Neural cell (in vitro differentiated cells): Measurements from ENCODE around the gene CPA2. TPM values are rescaled to one million over a fixed set of nuclear protein-coding genes. Genes with fewer than 3 reads are reported as not detected.
"Not testable (repeated sequence)": the region's sequence is repeated elsewhere in the genome, so short reads cannot be mapped to it uniquely, and the experiment has no call there.

Experiments
- H2AFZ ChIP-seq: fragments of 200-600, 300-800 bp; sonication (generic), shearing (Covaris generic); 2 replicates; pipeline ENCODE4 v1.6.0; 2014; ENCODE audit warnings: low read depth, mild to moderate bottlenecking, antibody characterized with exemption, low read length, moderate library complexity
- H3F3A ChIP-seq: fragments of 200-600 bp; shearing (Covaris generic); 2 replicates; pipeline ENCODE4 v1.6.1; 2016; ENCODE audit warnings: mild to moderate bottlenecking, moderate library complexity, mixed read lengths, antibody characterized with exemption, low read length; ENCODE audit not compliant: insufficient read depth, poor library complexity, severe bottlenecking
- H3K27ac ChIP-seq: fragments of 200-600, 300-800 bp; sonication (generic), shearing (Covaris generic); 2 replicates; pipeline ENCODE4 v1.5.1; 2014; ENCODE audit warnings: mild to moderate bottlenecking, low read length, moderate library complexity
- H3K27me3 ChIP-seq: fragments of 300-800, 200-600 bp; sonication (generic), shearing (Covaris generic); 2 replicates; pipeline ENCODE4 v1.6.0; 2014; ENCODE audit warnings: mild to moderate bottlenecking, low read depth, low read length, moderate library complexity; ENCODE audit not compliant: insufficient read depth
- H3K36me3 ChIP-seq: fragments of 300-800, 200-600 bp; sonication (generic), shearing (Covaris generic); 2 replicates; pipeline ENCODE4 v1.5.1; 2014; ENCODE audit warnings: mild to moderate bottlenecking, antibody characterized with exemption, low read length, moderate library complexity; ENCODE audit not compliant: insufficient read depth
- H3K4me2 ChIP-seq: fragments of 300-800, 200-600 bp; sonication (generic), shearing (Covaris generic); 2 replicates; pipeline ENCODE4 v1.6.0; 2014; ENCODE audit warnings: mild to moderate bottlenecking, low read length
- H3K4me3 ChIP-seq: fragments of 300-800, 200-600 bp; sonication (generic), shearing (Covaris generic); 2 replicates; pipeline ENCODE4 v1.5.1; 2014; ENCODE audit warnings: mild to moderate bottlenecking, low read length, moderate library complexity
- H3K79me2 ChIP-seq: fragments of 200-600 bp; shearing (Covaris generic); replicated peaks from 2 replicates; pipeline ENCODE4 v1.6.0; 2014; ENCODE audit warnings: mild to moderate bottlenecking, low read length, moderate library complexity; ENCODE audit not compliant: insufficient read depth
- H3K9ac ChIP-seq: fragments of 300-800, 200-600 bp; sonication (generic), shearing (Covaris generic); 2 replicates; pipeline ENCODE4 v1.6.1; 2016; ENCODE audit warnings: mild to moderate bottlenecking, low read length, mixed read lengths
- H3K9me2 ChIP-seq: fragments of 200-600 bp; shearing (Covaris generic); 2 replicates; pipeline ENCODE4 v1.6.1; 2016; ENCODE audit warnings: mild to moderate bottlenecking, low read length, mixed read lengths; ENCODE audit not compliant: insufficient read depth
- H3K9me3 ChIP-seq: fragments of 200-600, 300-800 bp; sonication (generic), shearing (Covaris generic); 2 replicates; pipeline ENCODE4 v1.6.1; 2016; ENCODE audit warnings: mild to moderate bottlenecking, mixed run types, low read length, moderate library complexity, mixed read lengths
- H4K20me1 ChIP-seq: fragments of 200-600 bp; shearing (Covaris generic); 2 replicates; pipeline ENCODE4 v1.6.1; 2016; ENCODE audit warnings: mild to moderate bottlenecking, mixed run types; ENCODE audit not compliant: insufficient read depth
- EP300 ChIP-seq: fragments of 450-650 bp; conservative IDR thresholded peaks from 2 replicates; pipeline ENCODE4 v1.6.1; 2014; ENCODE audit warnings: antibody characterized with exemption, mild to moderate bottlenecking, moderate library complexity; ENCODE audit not compliant: poor library complexity, severe bottlenecking
- EZH2 ChIP-seq: fragments of 200-600, 300-800 bp; shearing (Covaris generic), sonication (generic); IDR thresholded peaks from 2 replicates; pipeline ENCODE4 v1.6.1; 2014; ENCODE audit warnings: antibody characterized with exemption, low read length, borderline replicate concordance, mild to moderate bottlenecking; ENCODE audit not compliant: insufficient read depth, poor library complexity, severe bottlenecking
- MXI1 ChIP-seq: fragments of 450-650 bp; conservative IDR thresholded peaks from 2 replicates; pipeline ENCODE4 v1.6.1; 2014; ENCODE audit warnings: antibody characterized with exemption, mild to moderate bottlenecking; ENCODE audit not compliant: poor library complexity, severe bottlenecking
- POLR2AphosphoS5 ChIP-seq: IDR thresholded peaks from 2 replicates; pipeline ENCODE4 v1.6.1; 2012
- RAD21 ChIP-seq: fragments of 450-650 bp; conservative IDR thresholded peaks from 2 replicates; pipeline ENCODE4 v1.6.1; 2014; ENCODE audit warnings: antibody characterized with exemption, mild to moderate bottlenecking, moderate library complexity
- SMC3 ChIP-seq: fragments of 450-650 bp; conservative IDR thresholded peaks from 2 replicates; pipeline ENCODE4 v1.6.1; 2014; ENCODE audit warnings: antibody characterized with exemption, mild to moderate bottlenecking, moderate library complexity; ENCODE audit not compliant: poor library complexity
- polyA plus RNA-seq: library from polyadenylated mRNA; depleted of rRNA; stranded (reverse); fragments of >200 nt; gene quantifications from 2 replicates; pipeline ENCODE4 v1.2.3, GENCODE V29; 2014
- TF ChIP-seq, protein P1 (sequence below): IDR thresholded peaks from 2 replicates; pipeline ENCODE4 v1.6.1; 2012; ENCODE audit warnings: borderline replicate concordance
- TF ChIP-seq, protein P2 (sequence below): fragments of 450-650 bp; IDR thresholded peaks from 2 replicates; pipeline ENCODE4 v1.5.1; 2014; ENCODE audit warnings: antibody characterized with exemption, mild to moderate bottlenecking, moderate library complexity; ENCODE audit not compliant: poor library complexity, severe bottlenecking

CPA2 gene
- polyA plus RNA-seq, 1 donor from 2014 or later, result 0.41 TPM

DNA sequence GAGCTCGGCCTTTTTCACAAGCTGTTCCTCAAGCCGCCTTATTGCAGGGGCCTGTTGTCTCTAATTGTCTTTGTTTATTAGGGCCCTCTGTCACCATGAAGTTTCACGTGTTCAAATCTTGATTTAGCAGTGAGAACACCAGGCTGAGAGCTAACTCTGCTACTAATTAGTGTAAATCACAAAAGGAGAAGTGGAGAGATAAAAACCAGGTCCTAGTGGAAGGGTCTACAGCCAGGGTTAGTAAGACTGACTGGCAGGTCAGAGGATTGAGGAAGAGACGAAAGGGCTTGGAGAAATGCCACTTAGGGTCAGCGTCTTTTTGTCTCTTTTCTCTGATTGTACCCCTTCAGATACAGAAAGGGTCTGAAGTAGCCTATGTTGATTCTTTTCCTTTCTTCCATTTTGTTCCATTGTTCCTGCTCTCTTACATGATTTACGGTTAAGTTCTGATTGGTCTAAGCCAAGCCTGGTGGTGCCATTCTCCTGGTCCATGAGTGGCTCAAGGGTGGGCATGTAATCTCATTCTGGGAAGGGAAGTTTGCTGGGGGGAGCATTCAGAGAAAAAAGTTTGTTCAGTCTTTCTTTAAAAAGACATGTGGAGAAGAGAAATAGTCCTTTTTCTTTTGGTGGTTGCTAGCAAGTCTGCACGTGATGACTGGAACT is 37.7 kb upstream of the CPA2 start:
- Histone ChIP-seq H3K4me3 (no peak overlapping the region), H3K79me2 (no peaks in the 10 kb centered on the region), H4K20me1 (no peaks in the 10 kb centered on the region), H3K4me2 (no peak overlapping the region), H3K27ac (no peak overlapping the region), H3K36me3 (no peaks in the 10 kb centered on the region), H3K9me2 (no peaks in the 10 kb centered on the region), H2AFZ (no peak overlapping the region), H3K9ac (no peak overlapping the region), H3K27me3 (no peaks in the 10 kb centered on the region), H3K9me3 (no peaks in the 10 kb centered on the region), H3F3A (no peaks in the 10 kb centered on the region)
- TF ChIP-seq SMC3 (no peak), EZH2 (no peak), EP300 (no peak), POLR2AphosphoS5 (no peak)

DNA sequence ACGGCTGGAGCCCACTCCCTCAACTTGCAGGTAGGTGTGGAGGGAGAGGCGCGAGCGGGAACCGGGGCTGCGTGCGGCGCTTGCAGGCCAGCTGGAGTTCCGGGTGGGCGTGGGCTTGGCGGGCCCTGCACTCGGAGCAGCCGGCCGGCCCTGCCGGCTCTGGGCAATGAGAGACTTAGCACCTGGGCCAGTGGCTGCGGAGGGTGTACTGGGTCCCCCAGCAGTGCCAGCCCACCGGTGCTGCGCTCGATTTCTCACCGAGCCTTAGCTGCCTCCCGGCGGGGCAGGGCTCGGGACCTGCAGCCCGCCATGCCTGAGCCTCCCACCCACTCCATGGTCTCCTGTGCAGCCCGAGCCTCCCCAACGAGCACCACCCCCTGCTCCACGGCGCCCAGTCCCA is 36.7 kb upstream of the CPA2 start:
- not testable (repeated sequence) for H3K27ac ChIP-seq, H3K36me3 ChIP-seq

DNA sequence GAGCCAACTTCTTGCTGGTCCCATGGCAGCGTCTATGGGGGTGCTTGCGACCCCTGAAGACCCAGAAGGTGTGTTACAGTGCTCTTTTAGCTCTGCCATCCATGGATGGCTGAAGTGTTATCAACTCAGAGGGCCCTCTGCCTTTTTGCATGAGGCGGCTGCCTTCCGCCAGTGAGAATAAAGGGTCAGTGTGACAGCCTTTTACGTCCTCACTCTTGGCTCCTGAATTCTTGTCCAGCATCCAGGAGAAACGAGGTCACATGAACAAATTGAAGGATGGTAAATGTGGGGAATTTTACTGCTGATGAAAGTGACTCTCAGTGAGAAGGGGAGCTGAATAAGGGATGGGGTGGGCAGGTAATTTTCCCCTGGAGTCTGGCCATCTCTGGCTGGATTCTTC is 34.9 kb upstream of the CPA2 start:
- TF ChIP-seq, protein P1, sequence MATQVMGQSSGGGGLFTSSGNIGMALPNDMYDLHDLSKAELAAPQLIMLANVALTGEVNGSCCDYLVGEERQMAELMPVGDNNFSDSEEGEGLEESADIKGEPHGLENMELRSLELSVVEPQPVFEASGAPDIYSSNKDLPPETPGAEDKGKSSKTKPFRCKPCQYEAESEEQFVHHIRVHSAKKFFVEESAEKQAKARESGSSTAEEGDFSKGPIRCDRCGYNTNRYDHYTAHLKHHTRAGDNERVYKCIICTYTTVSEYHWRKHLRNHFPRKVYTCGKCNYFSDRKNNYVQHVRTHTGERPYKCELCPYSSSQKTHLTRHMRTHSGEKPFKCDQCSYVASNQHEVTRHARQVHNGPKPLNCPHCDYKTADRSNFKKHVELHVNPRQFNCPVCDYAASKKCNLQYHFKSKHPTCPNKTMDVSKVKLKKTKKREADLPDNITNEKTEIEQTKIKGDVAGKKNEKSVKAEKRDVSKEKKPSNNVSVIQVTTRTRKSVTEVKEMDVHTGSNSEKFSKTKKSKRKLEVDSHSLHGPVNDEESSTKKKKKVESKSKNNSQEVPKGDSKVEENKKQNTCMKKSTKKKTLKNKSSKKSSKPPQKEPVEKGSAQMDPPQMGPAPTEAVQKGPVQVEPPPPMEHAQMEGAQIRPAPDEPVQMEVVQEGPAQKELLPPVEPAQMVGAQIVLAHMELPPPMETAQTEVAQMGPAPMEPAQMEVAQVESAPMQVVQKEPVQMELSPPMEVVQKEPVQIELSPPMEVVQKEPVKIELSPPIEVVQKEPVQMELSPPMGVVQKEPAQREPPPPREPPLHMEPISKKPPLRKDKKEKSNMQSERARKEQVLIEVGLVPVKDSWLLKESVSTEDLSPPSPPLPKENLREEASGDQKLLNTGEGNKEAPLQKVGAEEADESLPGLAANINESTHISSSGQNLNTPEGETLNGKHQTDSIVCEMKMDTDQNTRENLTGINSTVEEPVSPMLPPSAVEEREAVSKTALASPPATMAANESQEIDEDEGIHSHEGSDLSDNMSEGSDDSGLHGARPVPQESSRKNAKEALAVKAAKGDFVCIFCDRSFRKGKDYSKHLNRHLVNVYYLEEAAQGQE, result no peak
- TF ChIP-seq, protein P2, sequence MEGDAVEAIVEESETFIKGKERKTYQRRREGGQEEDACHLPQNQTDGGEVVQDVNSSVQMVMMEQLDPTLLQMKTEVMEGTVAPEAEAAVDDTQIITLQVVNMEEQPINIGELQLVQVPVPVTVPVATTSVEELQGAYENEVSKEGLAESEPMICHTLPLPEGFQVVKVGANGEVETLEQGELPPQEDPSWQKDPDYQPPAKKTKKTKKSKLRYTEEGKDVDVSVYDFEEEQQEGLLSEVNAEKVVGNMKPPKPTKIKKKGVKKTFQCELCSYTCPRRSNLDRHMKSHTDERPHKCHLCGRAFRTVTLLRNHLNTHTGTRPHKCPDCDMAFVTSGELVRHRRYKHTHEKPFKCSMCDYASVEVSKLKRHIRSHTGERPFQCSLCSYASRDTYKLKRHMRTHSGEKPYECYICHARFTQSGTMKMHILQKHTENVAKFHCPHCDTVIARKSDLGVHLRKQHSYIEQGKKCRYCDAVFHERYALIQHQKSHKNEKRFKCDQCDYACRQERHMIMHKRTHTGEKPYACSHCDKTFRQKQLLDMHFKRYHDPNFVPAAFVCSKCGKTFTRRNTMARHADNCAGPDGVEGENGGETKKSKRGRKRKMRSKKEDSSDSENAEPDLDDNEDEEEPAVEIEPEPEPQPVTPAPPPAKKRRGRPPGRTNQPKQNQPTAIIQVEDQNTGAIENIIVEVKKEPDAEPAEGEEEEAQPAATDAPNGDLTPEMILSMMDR, result no peak
- no peak for TF ChIP-seq POLR2AphosphoS5
- TF ChIP-seq RAD21, result no peak
- TF ChIP-seq EZH2, result no peak
- no peak for TF ChIP-seq EP300
- TF ChIP-seq MXI1, result no peak
- H3K9ac ChIP-seq, result no peak overlapping the region
- H3K27ac ChIP-seq, result no peak overlapping the region
- H3K36me3 ChIP-seq, result no peaks in the 10 kb centered on the region
- no peak overlapping the region for H2AFZ ChIP-seq
- no peaks in the 10 kb centered on the region for H3K9me2 ChIP-seq
- H3K4me3 ChIP-seq, result no peak overlapping the region
- no peaks in the 10 kb centered on the region for H3K27me3 ChIP-seq
- H4K20me1 ChIP-seq, result no peaks in the 10 kb centered on the region
- no peaks in the 10 kb centered on the region for H3K79me2 ChIP-seq
- no peaks in the 10 kb centered on the region for H3K9me3 ChIP-seq
- no peaks in the 10 kb centered on the region for H3F3A ChIP-seq
- H3K4me2 ChIP-seq, result no peak overlapping the region

More for the DNA sequence above, 36.7 kb upstream of the CPA2 start:
- not testable (repeated sequence) for H3K27me3 ChIP-seq, H2AFZ ChIP-seq, H3K79me2 ChIP-seq, H3F3A ChIP-seq, H3K4me2 ChIP-seq, H3K4me3 ChIP-seq, H3K9ac ChIP-seq, H3K9me2 ChIP-seq, H4K20me1 ChIP-seq, H3K9me3 ChIP-seq
